IMR-90 (cell line): ENCODE data around the gene VIPR2. TPM values are rescaled to one million over a fixed set of nuclear protein-coding genes. Genes with fewer than 3 reads are reported as not detected.

Source experiments
- ATAC-seq: fragments of 200-7000 bp; cut with Tn5 transposase; 2 replicates; pipeline ENCODE4 v1.9.1; 2020; ENCODE audit warnings: low read depth, mild to moderate bottlenecking, moderate library complexity
- BruUV-seq: library from RNA; stranded (reverse); fragments of 400-500 nt; replicated peaks from 2 replicates; lab custom pipeline; 2021; lab: Mats Ljungman, UMichigan
- CTCF ChIA-PET: fragments of 300-600 bp; formaldehyde crosslinking; extraction: SDS; loops from one replicate; lab custom pipeline; 2021; ENCODE audit warnings: antibody characterized with exemption; lab: Yijun Ruan, JAX
- POLR2A ChIA-PET: fragments of 300-600 bp; sonication (Branson Sonifier 250); formaldehyde crosslinking; loops from one replicate; lab custom pipeline; 2022; ENCODE audit warnings: antibody characterized with exemption; ENCODE audit not compliant: unreplicated experiment; lab: Charles Lee
- DNase-seq: peaks from one replicate; pipeline ENCODE4 v3.0.0; 2013
- H2AFZ ChIP-seq: replicated peaks from 2 replicates; pipeline ENCODE3; 2013; ENCODE audit warnings: low read length, mild to moderate bottlenecking; ENCODE audit not compliant: poor library complexity
- H2AK5ac ChIP-seq: 2 replicates; pipeline ENCODE4 v1.6.1; 2013; ENCODE audit warnings: low read depth, low read length, inconsistent platforms
- H2AK9ac ChIP-seq: replicated peaks from 2 replicates; pipeline ENCODE3; 2013; ENCODE audit warnings: mild to moderate bottlenecking, low read depth, low read length, moderate library complexity; ENCODE audit not compliant: poor library complexity
- H2BK120ac ChIP-seq: 2 replicates; pipeline ENCODE4 v1.6.1; 2013; ENCODE audit warnings: low read depth, low read length, inconsistent platforms
- H2BK15ac ChIP-seq: 3 replicates; pipeline ENCODE4 v1.6.1; 2013; ENCODE audit warnings: low read depth, low read length, inconsistent platforms
- H2BK20ac ChIP-seq: 2 replicates; pipeline ENCODE4 v1.6.1; 2013; ENCODE audit warnings: low read depth, mild to moderate bottlenecking, inconsistent platforms, low read length, moderate library complexity
- H2BK5ac ChIP-seq: 2 replicates; pipeline ENCODE4 v1.6.1; 2013; ENCODE audit warnings: mild to moderate bottlenecking, low read depth, low read length, inconsistent platforms; ENCODE audit not compliant: poor library complexity, severe bottlenecking
- H3K14ac ChIP-seq: replicated peaks from 2 replicates; pipeline ENCODE4 v1.6.1; 2013; ENCODE audit warnings: low read depth, low read length, inconsistent platforms
- H3K18ac ChIP-seq: 2 replicates; pipeline ENCODE4 v1.6.1; 2013; ENCODE audit warnings: low read depth, low read length, control low read depth
- H3K23ac ChIP-seq: 2 replicates; pipeline ENCODE4 v1.6.1; 2013; ENCODE audit warnings: low read depth, low read length, inconsistent platforms
- H3K27ac ChIP-seq: 2 replicates; pipeline ENCODE4 v1.5.1; 2013; ENCODE audit warnings: mild to moderate bottlenecking, control low read depth, low read length; ENCODE audit not compliant: insufficient read depth
- H3K27me3 ChIP-seq: 2 replicates; pipeline ENCODE4 v1.6.1; 2013; ENCODE audit warnings: low read length; ENCODE audit not compliant: control insufficient read depth, insufficient read depth
- H3K36me3 ChIP-seq: 2 replicates; pipeline ENCODE4 v1.6.1; 2013; ENCODE audit warnings: low read length, mixed read lengths; ENCODE audit not compliant: control insufficient read depth, insufficient read depth
- H3K4ac ChIP-seq: 2 replicates; pipeline ENCODE4 v1.6.1; 2013; ENCODE audit warnings: low read depth, low read length, inconsistent platforms
- H3K4me1 ChIP-seq: 2 replicates; pipeline ENCODE4 v1.6.1; 2013; ENCODE audit warnings: low read length, mixed read lengths; ENCODE audit not compliant: control insufficient read depth, insufficient read depth
- H3K4me2 ChIP-seq: 2 replicates; pipeline ENCODE4 v1.6.1; 2013; ENCODE audit warnings: low read depth, mild to moderate bottlenecking, control low read depth, low read length, moderate library complexity
- H3K4me3 ChIP-seq: 2 replicates; pipeline ENCODE4 v1.5.1; 2013; ENCODE audit warnings: low read depth, mild to moderate bottlenecking, control low read depth, low read length, moderate library complexity; ENCODE audit not compliant: insufficient read depth
- H3K56ac ChIP-seq: 2 replicates; pipeline ENCODE4 v1.6.1; 2013; ENCODE audit warnings: low read length, inconsistent platforms; ENCODE audit not compliant: insufficient read depth; ENCODE audit errors: extremely low read depth
- H3K79me1 ChIP-seq, 2 experiments: 2 replicates each; pipeline ENCODE4 v1.6.1; 2013; ENCODE audit warnings: low read length in 2 of 2, inconsistent platforms in 1 of 2, low read depth in 1 of 2
- H3K9ac ChIP-seq: 2 replicates; pipeline ENCODE4 v1.6.1; 2013; ENCODE audit warnings: low read depth, low read length, control low read depth
- H3K9me1 ChIP-seq: 2 replicates; pipeline ENCODE4 v1.6.1; 2013; ENCODE audit warnings: low read length, inconsistent platforms; ENCODE audit not compliant: insufficient read depth
- H3K9me3 ChIP-seq: 2 replicates; pipeline ENCODE4 v1.6.1; 2013; ENCODE audit warnings: low read length; ENCODE audit not compliant: control insufficient read depth, insufficient read depth
- H4K20me1 ChIP-seq: 2 replicates; pipeline ENCODE4 v1.6.1; 2013; ENCODE audit warnings: low read length, inconsistent platforms; ENCODE audit not compliant: insufficient read depth
- H4K5ac ChIP-seq: 2 replicates; pipeline ENCODE4 v1.6.1; 2013; ENCODE audit warnings: mild to moderate bottlenecking, low read depth, low read length, control low read depth
- H4K8ac ChIP-seq, 2 experiments: 2 replicates each; pipeline ENCODE4 v1.6.1; 2013; ENCODE audit warnings: low read depth in 2 of 2, low read length in 2 of 2, control low read depth in 1 of 2, inconsistent platforms in 1 of 2
- H4K91ac ChIP-seq: 2 replicates; pipeline ENCODE4 v1.6.1; 2013; ENCODE audit warnings: low read depth, low read length, inconsistent platforms; ENCODE audit not compliant: insufficient read depth
- BHLHE40 ChIP-seq: fragments of 150-350 bp; IDR thresholded peaks from 2 replicates; pipeline ENCODE4 v1.6.1; 2016; ENCODE audit warnings: mild to moderate bottlenecking, low read depth, low read length
- CEBPB ChIP-seq: IDR thresholded peaks from 2 replicates; pipeline ENCODE4 v1.6.1; 2012; ENCODE audit warnings: low read depth, low read length, improper control_type of control experiment
- CHD1 ChIP-seq: IDR thresholded peaks from 2 replicates; pipeline ENCODE4 v1.6.1; 2012; ENCODE audit warnings: low read depth, low read length, improper control_type of control experiment
- FOS ChIP-seq: fragments of 150-350 bp; IDR thresholded peaks from 2 replicates; pipeline ENCODE4 v1.6.1; 2016; ENCODE audit warnings: low read depth, low read length
- MAFK ChIP-seq: IDR thresholded peaks from 2 replicates; pipeline ENCODE4 v1.6.1; 2012; ENCODE audit warnings: low read depth, low read length, improper control_type of control experiment
- MAZ ChIP-seq: IDR thresholded peaks from 2 replicates; pipeline ENCODE4 v1.6.1; 2012; ENCODE audit warnings: low read depth, mild to moderate bottlenecking, low read length, improper control_type of control experiment, moderate library complexity, borderline replicate concordance
- MXI1 ChIP-seq: IDR thresholded peaks from 2 replicates; pipeline ENCODE4 v1.6.1; 2012; ENCODE audit warnings: low read depth, mild to moderate bottlenecking, low read length, moderate library complexity, borderline replicate concordance
- NFE2L2 ChIP-seq: fragments of 150-350 bp; IDR thresholded peaks from 2 replicates; pipeline ENCODE4 v1.6.1; 2016; ENCODE audit warnings: low read depth, mild to moderate bottlenecking, low read length
- POLR2A ChIP-seq: IDR thresholded peaks from 2 replicates; pipeline ENCODE4 v1.6.1; 2012; ENCODE audit warnings: mild to moderate bottlenecking, low read depth, low read length
- RAD21 ChIP-seq: IDR thresholded peaks from 2 replicates; pipeline ENCODE4 v1.6.1; 2012; ENCODE audit warnings: low read length, improper control_type of control experiment
- RCOR1 ChIP-seq: IDR thresholded peaks from 2 replicates; pipeline ENCODE4 v1.6.1; 2012; ENCODE audit warnings: mild to moderate bottlenecking, low read length, improper control_type of control experiment; ENCODE audit not compliant: insufficient replicate concordance
- RFX5 ChIP-seq: IDR thresholded peaks from 2 replicates; pipeline ENCODE4 v1.8.0; 2012; ENCODE audit warnings: low read depth, mild to moderate bottlenecking, low read length, moderate library complexity
- SMC3 ChIP-seq: fragments of 150-350 bp; IDR thresholded peaks from 2 replicates; pipeline ENCODE4 v1.6.1; 2016; ENCODE audit warnings: low read depth, mild to moderate bottlenecking, antibody characterized with exemption, low read length, moderate library complexity
- WGBS, 2 experiments: methylation state at CpG; one replicate each; pipeline versions ENCODE4 v1.1.5 to v1.1.7; 2013; ENCODE audit warnings: missing lambda C conversion rate in 2 of 2; ENCODE audit not compliant: insufficient read length in 1 of 2; ENCODE audit errors: extremely low coverage in 2 of 2; 5-methylcytosine and 5-hydroxymethylcytosine counted together
- dilution Hi-C: fragments of 300-500 bp; cut with HindIII; formaldehyde crosslinking; loops from one replicate; pipeline ENCODE4 v1.14.3; 2018; ENCODE audit warnings: low sequenced_read_pairs; ENCODE audit not compliant: unreplicated experiment
- in situ Hi-C: fragments of 300-500 bp; cut with MboI; formaldehyde crosslinking; loops from 3 replicates; pipeline ENCODE4 v1.14.3; 2019; ENCODE audit warnings: low sequenced_read_pairs, inconsistent platforms, mixed read lengths
- intact Hi-C: fragments of 100-400 bp; cut with micrococcal nuclease; formaldehyde crosslinking; loops from 2 replicates; pipeline ENCODE4 v1.10.0; 2022
- polyA plus RNA-seq, 3 experiments: library from polyadenylated mRNA; depleted of rRNA; stranded (reverse); fragments of >200 nt; gene quantifications; 2 replicates each; pipeline ENCODE4 v1.2.3, GENCODE V29; 2012; ENCODE audit warnings: low replicate concordance in 1 of 3
- total RNA-seq: library from RNA; depleted of rRNA; stranded (reverse); fragments of >200 nt; gene quantifications from 2 replicates; pipeline ENCODE4 v1.2.3, GENCODE V29; 2012
- TF ChIP-seq, protein P1 (sequence below): fragments of 150-350 bp; IDR thresholded peaks from 2 replicates; pipeline ENCODE4 v1.6.1; 2017; ENCODE audit warnings: mild to moderate bottlenecking, antibody characterized with exemption, low read length, low read depth
- TF ChIP-seq, protein P2 (sequence below): conservative IDR thresholded peaks from 2 replicates; pipeline ENCODE4 v1.5.1; 2012; ENCODE audit warnings: mild to moderate bottlenecking, low read depth, low read length, improper control_type of control experiment
- TF ChIP-seq, protein P3 (sequence below): fragments of 150-350 bp; IDR thresholded peaks from 2 replicates; pipeline ENCODE4 v1.6.1; 2016; ENCODE audit warnings: low read depth, mild to moderate bottlenecking, low read length, moderate library complexity, borderline replicate concordance

The VIPR2 gene
- total and polyA plus RNA-seq, 2 of the 4 experiments (the other 2 are of a cell fraction) = not detected

DNA sequence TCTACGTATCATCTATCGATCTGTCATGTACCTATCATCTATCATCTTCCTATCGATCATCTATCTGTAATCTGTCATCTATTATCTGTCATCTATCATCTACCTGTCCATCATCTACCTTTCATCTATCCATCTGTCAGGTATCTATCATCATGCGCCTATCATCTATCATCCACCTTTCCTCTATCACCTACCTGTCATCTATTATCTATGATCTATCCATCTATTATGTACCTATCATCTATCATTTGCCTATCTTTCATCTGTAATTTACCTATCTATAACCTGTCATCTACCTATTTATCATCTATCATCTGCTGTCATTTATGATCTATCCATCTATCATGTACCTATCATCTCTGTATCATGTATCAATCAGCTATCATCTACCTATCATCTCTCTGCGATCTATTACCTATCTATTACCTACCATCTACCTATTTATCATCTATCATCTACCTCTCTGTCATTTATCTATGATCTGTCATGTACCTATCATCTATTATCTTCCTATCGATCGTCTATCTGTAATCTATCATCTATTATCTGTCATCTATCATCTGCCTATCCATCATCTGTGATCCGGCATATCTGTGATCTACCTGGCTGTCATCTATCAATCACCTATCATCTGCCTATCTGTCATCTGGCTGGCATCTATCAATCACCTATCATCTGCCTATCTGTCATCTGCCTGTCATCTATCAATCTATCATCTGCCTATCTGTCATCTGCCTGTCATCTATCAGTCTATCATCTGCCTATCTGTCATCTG is 1.6 kb upstream of the VIPR2 start:
- H3K18ac ChIP-seq = no peak overlapping the region
- in situ Hi-C loops (no loop called here), dilution Hi-C loops (no loop called here), intact Hi-C loops (no loop called here)
- ChIA-PET POLR2A (no interaction called here), CTCF (no interaction called here)
- no peak overlapping the region for H4K91ac ChIP-seq
- H4K5ac ChIP-seq = no peak overlapping the region
- H3K4me1 ChIP-seq = no peaks in the 10 kb centered on the region
- peaks cover 9% of the 10 kb centered on the region; the same call in 1 of the 2 replicates for H3K9me3 ChIP-seq
- H2BK20ac ChIP-seq = no peak overlapping the region
- H2BK120ac ChIP-seq = no peak overlapping the region
- no peak overlapping the region for H3K27ac ChIP-seq
- H3K56ac ChIP-seq = no peak overlapping the region
- BruUV-seq = no TSS peak
- no peak overlapping the region for H3K23ac ChIP-seq
- H2AFZ ChIP-seq = no peak overlapping the region
- H3K9me1 ChIP-seq = no peaks in the 10 kb centered on the region
- H3K36me3 ChIP-seq = no peaks in the 10 kb centered on the region
- H4K20me1 ChIP-seq = no peaks in the 10 kb centered on the region
- no peak overlapping the region for H2BK5ac ChIP-seq
- 76 to 100% methylated on average over 5 to 8 of the region's 8 CpGs for WGBS, 2 experiments
- DNase-seq = no peak
- no peak for ATAC-seq
- no peak overlapping the region for H4K8ac ChIP-seq
- no peaks in the 10 kb centered on the region for H3K79me1 ChIP-seq
- no peak overlapping the region for H3K14ac ChIP-seq
- no peak overlapping the region for H2AK5ac ChIP-seq
- no peak overlapping the region for H3K4ac ChIP-seq
- TF ChIP-seq FOS (no peak), MXI1 (no peak), NFE2L2 (no peak), BHLHE40 (no peak), MAZ (no peak), MAFK (no peak), CEBPB (no peak), SMC3 (no peak), RCOR1 (no peak), POLR2A (no peak), CHD1 (no peak), RFX5 (no peak), RAD21 (no peak)
- TF ChIP-seq, protein P1, sequence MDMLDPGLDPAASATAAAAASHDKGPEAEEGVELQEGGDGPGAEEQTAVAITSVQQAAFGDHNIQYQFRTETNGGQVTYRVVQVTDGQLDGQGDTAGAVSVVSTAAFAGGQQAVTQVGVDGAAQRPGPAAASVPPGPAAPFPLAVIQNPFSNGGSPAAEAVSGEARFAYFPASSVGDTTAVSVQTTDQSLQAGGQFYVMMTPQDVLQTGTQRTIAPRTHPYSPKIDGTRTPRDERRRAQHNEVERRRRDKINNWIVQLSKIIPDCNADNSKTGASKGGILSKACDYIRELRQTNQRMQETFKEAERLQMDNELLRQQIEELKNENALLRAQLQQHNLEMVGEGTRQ = no peak
- TF ChIP-seq, protein P2, sequence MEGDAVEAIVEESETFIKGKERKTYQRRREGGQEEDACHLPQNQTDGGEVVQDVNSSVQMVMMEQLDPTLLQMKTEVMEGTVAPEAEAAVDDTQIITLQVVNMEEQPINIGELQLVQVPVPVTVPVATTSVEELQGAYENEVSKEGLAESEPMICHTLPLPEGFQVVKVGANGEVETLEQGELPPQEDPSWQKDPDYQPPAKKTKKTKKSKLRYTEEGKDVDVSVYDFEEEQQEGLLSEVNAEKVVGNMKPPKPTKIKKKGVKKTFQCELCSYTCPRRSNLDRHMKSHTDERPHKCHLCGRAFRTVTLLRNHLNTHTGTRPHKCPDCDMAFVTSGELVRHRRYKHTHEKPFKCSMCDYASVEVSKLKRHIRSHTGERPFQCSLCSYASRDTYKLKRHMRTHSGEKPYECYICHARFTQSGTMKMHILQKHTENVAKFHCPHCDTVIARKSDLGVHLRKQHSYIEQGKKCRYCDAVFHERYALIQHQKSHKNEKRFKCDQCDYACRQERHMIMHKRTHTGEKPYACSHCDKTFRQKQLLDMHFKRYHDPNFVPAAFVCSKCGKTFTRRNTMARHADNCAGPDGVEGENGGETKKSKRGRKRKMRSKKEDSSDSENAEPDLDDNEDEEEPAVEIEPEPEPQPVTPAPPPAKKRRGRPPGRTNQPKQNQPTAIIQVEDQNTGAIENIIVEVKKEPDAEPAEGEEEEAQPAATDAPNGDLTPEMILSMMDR = no peak
- TF ChIP-seq, protein P3, sequence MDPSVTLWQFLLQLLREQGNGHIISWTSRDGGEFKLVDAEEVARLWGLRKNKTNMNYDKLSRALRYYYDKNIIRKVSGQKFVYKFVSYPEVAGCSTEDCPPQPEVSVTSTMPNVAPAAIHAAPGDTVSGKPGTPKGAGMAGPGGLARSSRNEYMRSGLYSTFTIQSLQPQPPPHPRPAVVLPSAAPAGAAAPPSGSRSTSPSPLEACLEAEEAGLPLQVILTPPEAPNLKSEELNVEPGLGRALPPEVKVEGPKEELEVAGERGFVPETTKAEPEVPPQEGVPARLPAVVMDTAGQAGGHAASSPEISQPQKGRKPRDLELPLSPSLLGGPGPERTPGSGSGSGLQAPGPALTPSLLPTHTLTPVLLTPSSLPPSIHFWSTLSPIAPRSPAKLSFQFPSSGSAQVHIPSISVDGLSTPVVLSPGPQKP = no peak
- no peak overlapping the region for H3K9ac ChIP-seq
- peaks cover 5% of the 10 kb centered on the region; the same call in 1 of the 2 replicates for H3K27me3 ChIP-seq
- no peak overlapping the region for H3K4me3 ChIP-seq
- H2BK15ac ChIP-seq = no peak overlapping the region
- no peak overlapping the region for H2AK9ac ChIP-seq
- H3K4me2 ChIP-seq = no peak overlapping the region
